H1 (cell line): ENCODE data around the gene SLC17A6. TPM values are rescaled to one million over a fixed set of nuclear protein-coding genes. Genes with fewer than 3 reads are reported as not detected.
A peak's percentile ranks its signal among the peaks of the same experiment; 100 is the strongest.

Experiments
- CTCF ChIA-PET: fragments of 300-600 bp; sonication (Branson Sonifier 250); formaldehyde crosslinking; loops from one replicate; lab custom pipeline; 2021; ENCODE audit not compliant: partially characterized antibody; lab: Charles Lee
- POLR2A ChIA-PET: fragments of 300-600 bp; sonication (Branson Sonifier 250); formaldehyde crosslinking; loops from one replicate; lab custom pipeline; 2021; ENCODE audit warnings: inconsistent platforms; ENCODE audit not compliant: partially characterized antibody; lab: Charles Lee
- DNase-seq, 2 experiments: peaks; one replicate each; pipeline versions ENCODE4 v3.0.0 to v3.0.0-alpha.2; 2010 to 2022; ENCODE audit warnings: low spot score in 2 of 2, low read depth in 1 of 2, mixed read lengths in 1 of 2
- FAIRE-seq: peaks from 2 replicates; lab custom pipeline; 2011; peaks lifted over from hg19 to GRCh38; lab: Jason Lieb, UNC
- H2AFZ ChIP-seq: 2 replicates; pipeline ENCODE4 v1.8.1; 2012; ENCODE audit warnings: low read length, inconsistent platforms
- H2AK5ac ChIP-seq: 2 replicates; pipeline ENCODE4 v1.6.1; 2013; ENCODE audit warnings: low read depth, low read length
- H2BK120ac ChIP-seq: replicated peaks from 2 replicates; pipeline ENCODE3; 2013; ENCODE audit warnings: low read depth, low read length, inconsistent platforms
- H2BK12ac ChIP-seq: 2 replicates; pipeline ENCODE4 v1.6.1; 2013; ENCODE audit warnings: low read depth, low read length
- H2BK15ac ChIP-seq: 2 replicates; pipeline ENCODE4 v1.6.1; 2013; ENCODE audit warnings: low read length
- H2BK20ac ChIP-seq: 2 replicates; pipeline ENCODE4 v1.6.1; 2013; ENCODE audit warnings: low read length
- H2BK5ac ChIP-seq: 2 replicates; pipeline ENCODE4 v1.6.1; 2013; ENCODE audit warnings: low read depth, low read length
- H3K14ac ChIP-seq: 2 replicates; pipeline ENCODE4 v1.6.1; 2013; ENCODE audit warnings: inconsistent platforms; ENCODE audit not compliant: insufficient read length
- H3K18ac ChIP-seq: 2 replicates; pipeline ENCODE4 v1.6.1; 2013; ENCODE audit warnings: low read length; ENCODE audit errors: extremely low read depth
- H3K23ac ChIP-seq: 2 replicates; pipeline ENCODE4 v1.6.1; 2013; ENCODE audit warnings: inconsistent platforms; ENCODE audit not compliant: insufficient read length
- H3K23me2 ChIP-seq: 2 replicates; pipeline ENCODE4 v1.6.1; 2013; ENCODE audit warnings: low read depth, low read length
- H3K27ac ChIP-seq: 2 replicates; pipeline ENCODE4 v1.6.1; 2011; ENCODE audit warnings: low read depth, low read length, inconsistent platforms
- H3K27me3 ChIP-seq, 4 experiments: replicated peaks in 1 of 4; 1 replicate in 1 of 4; 2 replicates in 3 of 4; pipeline versions ENCODE4 v1.6.1 to v1.8.1; 2011 to 2013; ENCODE audit warnings: low read length in 3 of 4, mild to moderate bottlenecking in 3 of 4, inconsistent platforms in 2 of 4, mixed read lengths in 2 of 4, moderate library complexity in 1 of 4; ENCODE audit not compliant: control insufficient read depth in 3 of 4, insufficient read depth in 3 of 4; ENCODE audit errors: extremely low read depth in 1 of 4
- H3K36me3 ChIP-seq, 4 experiments: 2 replicates each; pipeline versions ENCODE4 v1.6.1 to v1.8.1; 2011 to 2013; ENCODE audit warnings: mild to moderate bottlenecking in 4 of 4, low read length in 3 of 4, moderate library complexity in 2 of 4, control low read depth in 1 of 4, inconsistent platforms in 1 of 4; ENCODE audit not compliant: insufficient read depth in 4 of 4, control insufficient read depth in 2 of 4
- H3K4ac ChIP-seq: replicated peaks from 2 replicates; pipeline ENCODE3; 2013; ENCODE audit warnings: low read length, low read depth, mixed read lengths, inconsistent platforms; ENCODE audit not compliant: insufficient read length
- H3K4me1 ChIP-seq, 4 experiments: replicated peaks in 1 of 4; 1 replicate in 1 of 4; 2 replicates in 3 of 4; pipeline versions ENCODE4 v1.6.1 to v1.8.1; 2011 to 2013; ENCODE audit warnings: low read length in 3 of 4, inconsistent platforms in 2 of 4, mixed read lengths in 1 of 4; ENCODE audit not compliant: insufficient read depth in 4 of 4, control insufficient read depth in 3 of 4
- H3K4me2 ChIP-seq, 2 experiments: 2 replicates each; pipeline versions ENCODE4 v1.6.1 to v1.8.1; 2011 to 2013; ENCODE audit warnings: low read depth in 2 of 2, low read length in 2 of 2, control low read depth in 1 of 2, inconsistent platforms in 1 of 2, mild to moderate bottlenecking in 1 of 2; ENCODE audit not compliant: insufficient read depth in 1 of 2
- H3K4me3 ChIP-seq, 4 experiments: fragments of 200-600, 300-600 bp in 1 of 4; sonication (generic), shearing (Covaris generic), sonication (Bioruptor Twin) in 1 of 4; 2 replicates each; pipeline versions ENCODE4 v1.5.1 to v1.8.1; 2011 to 2016; ENCODE audit warnings: low read length in 4 of 4, low read depth in 3 of 4, control low read depth in 2 of 4, inconsistent platforms in 2 of 4, mild to moderate bottlenecking in 2 of 4, mixed read lengths in 1 of 4, moderate library complexity in 1 of 4; ENCODE audit not compliant: insufficient read depth in 2 of 4; ENCODE audit errors: extremely low read depth in 1 of 4
- H3K56ac ChIP-seq: replicated peaks from 2 replicates; pipeline ENCODE3; 2013; ENCODE audit warnings: low read depth, mild to moderate bottlenecking, mixed read lengths, low read length, inconsistent platforms; ENCODE audit not compliant: insufficient read length
- H3K79me1 ChIP-seq: 2 replicates; pipeline ENCODE4 v1.6.1; 2013; ENCODE audit warnings: low read depth, low read length, control low read depth
- H3K79me2 ChIP-seq, 2 experiments: 2 replicates each; pipeline versions ENCODE4 v1.6.1 to v1.8.1; 2012 to 2013; ENCODE audit warnings: low read length in 2 of 2, mild to moderate bottlenecking in 2 of 2, inconsistent platforms in 1 of 2; ENCODE audit not compliant: insufficient read depth in 2 of 2, control insufficient read depth in 1 of 2
- H3K9ac ChIP-seq, 4 experiments: replicated peaks in 1 of 4; 1 replicate in 1 of 4; 2 replicates in 3 of 4; pipeline versions ENCODE4 v1.6.1 to v1.8.1; 2011 to 2013; ENCODE audit warnings: low read depth in 3 of 4, low read length in 3 of 4, control low read depth in 2 of 4, mild to moderate bottlenecking in 2 of 4, moderate library complexity in 2 of 4, inconsistent platforms in 1 of 4; ENCODE audit errors: extremely low read depth in 1 of 4
- H3K9me3 ChIP-seq, 2 experiments: 2 replicates each; pipeline versions ENCODE4 v1.6.1 to v1.8.1; 2012 to 2013; ENCODE audit warnings: mild to moderate bottlenecking in 2 of 2, moderate library complexity in 2 of 2, control low read depth in 1 of 2, inconsistent platforms in 1 of 2, low read depth in 1 of 2, low read length in 1 of 2, mixed read lengths in 1 of 2; ENCODE audit not compliant: insufficient read depth in 2 of 2
- H4K20me1 ChIP-seq, 2 experiments: replicated peaks in 1 of 2; 2 replicates each; pipeline versions ENCODE3 to v1.8.1; 2011 to 2013; ENCODE audit warnings: inconsistent platforms in 2 of 2, low read length in 2 of 2, mild to moderate bottlenecking in 1 of 2; ENCODE audit not compliant: insufficient read depth in 2 of 2, control insufficient read depth in 1 of 2
- H4K5ac ChIP-seq: 2 replicates; pipeline ENCODE4 v1.6.1; 2013; ENCODE audit warnings: low read length, low read depth, mixed read lengths, inconsistent platforms; ENCODE audit not compliant: insufficient read length
- H4K8ac ChIP-seq: 2 replicates; pipeline ENCODE4 v1.8.0; 2013; ENCODE audit warnings: mild to moderate bottlenecking, moderate library complexity, low read length, inconsistent platforms; ENCODE audit not compliant: insufficient read depth; ENCODE audit errors: extremely low read depth
- H4K91ac ChIP-seq: replicated peaks from 2 replicates; pipeline ENCODE3; 2013; ENCODE audit warnings: low read length, mixed read lengths, inconsistent platforms; ENCODE audit not compliant: insufficient read length
- CTBP2 ChIP-seq: IDR thresholded peaks from 2 replicates; pipeline ENCODE4 v1.7.0; 2011; ENCODE audit warnings: borderline replicate concordance, mild to moderate bottlenecking, moderate library complexity, mixed read lengths, low read length; ENCODE audit not compliant: insufficient read depth, insufficient read length
- EZH2 ChIP-seq: fragments of 200-600 bp; sonication (generic); IDR thresholded peaks from 2 replicates; pipeline ENCODE4 v1.7.1; 2012; ENCODE audit warnings: low read depth, mild to moderate bottlenecking, moderate library complexity, low read length, inconsistent platforms; ENCODE audit not compliant: severe bottlenecking
- FOSL1 ChIP-seq: IDR thresholded peaks from 2 replicates; pipeline ENCODE4 v1.6.1; 2011; ENCODE audit warnings: mild to moderate bottlenecking, low read depth, low read length, moderate library complexity; ENCODE audit not compliant: insufficient read depth
- GTF2F1 ChIP-seq: IDR thresholded peaks from 2 replicates; pipeline ENCODE4 v1.6.1; 2012; ENCODE audit warnings: low read depth, low read length, improper control_type of control experiment, borderline replicate concordance
- KDM4A ChIP-seq: IDR thresholded peaks from one replicate; pipeline ENCODE4 v1.7.1; 2012; ENCODE audit warnings: low read depth, mild to moderate bottlenecking, moderate library complexity, low read length, inconsistent platforms; ENCODE audit not compliant: severe bottlenecking
- RBBP5 ChIP-seq: IDR thresholded peaks from 2 replicates; pipeline ENCODE4 v1.7.1; 2012; ENCODE audit warnings: low read depth, mild to moderate bottlenecking, inconsistent platforms, low read length, moderate library complexity, borderline replicate concordance
- SP1 ChIP-seq: IDR thresholded peaks from 2 replicates; pipeline ENCODE4 v1.6.1; 2011; ENCODE audit warnings: low read depth, low read length
- TAF1 ChIP-seq: IDR thresholded peaks from 2 replicates; pipeline ENCODE4 v1.6.1; 2011; ENCODE audit warnings: mild to moderate bottlenecking, low read depth, low read length
- TEAD4 ChIP-seq: IDR thresholded peaks from 2 replicates; pipeline ENCODE4 v1.6.1; 2012; ENCODE audit warnings: low read depth, low read length, inconsistent platforms, mixed read lengths
- WGBS, 2 experiments: shearing (Covaris generic) in 1 of 2; methylation state at CpG; one replicate each; pipeline versions ENCODE4 v1.1.6 to v1.1.7; 2013 to 2015; ENCODE audit warnings: low lambda C conversion rate in 2 of 2, mixed read lengths in 2 of 2, inconsistent platforms in 1 of 2, low coverage in 1 of 2, missing lambda C conversion rate in 1 of 2; ENCODE audit not compliant: insufficient replicate concordance in 2 of 2, insufficient coverage in 1 of 2, insufficient read length in 1 of 2; ENCODE audit errors: extremely low coverage in 1 of 2, missing lambda C conversion rate in 1 of 2; 5-methylcytosine and 5-hydroxymethylcytosine counted together
- polyA plus RNA-seq, 7 experiments: library from polyadenylated mRNA; depleted of rRNA in 3 of 7; stranded (reverse) in 5 of 7; unstranded in 2 of 7; fragments of >200 nt in 5 of 7; fragments of 200-250 nt in 2 of 7; gene quantifications; 1 replicate in 5 of 7; 2 replicates in 1 of 7; 4 replicates in 1 of 7; pipeline versions ENCODE4 v1.2.1 to v1.2.3, GENCODE V29; 2011 to 2013; ENCODE audit warnings: missing spikeins in 2 of 7, mixed read lengths in 2 of 7
- total RNA-seq: library from RNA; stranded (reverse); fragmentation: NEBNext Ultra II Directional; extraction: Animal tissue kit (Norgen Biotek cat#: 25700); gene quantifications from 2 replicates; pipeline ENCODE4 v1.2.1, GENCODE V29; 2021
- TF ChIP-seq, protein P1 (sequence below): IDR thresholded peaks from 2 replicates; pipeline ENCODE4 v1.6.1; 2012; ENCODE audit warnings: inconsistent platforms

SLC17A6 gene
- total and polyA plus RNA-seq, 2 of the 8 experiments (the other 6 are each of a cell fraction or from before 2014, with no cell fraction given), result 0.24 to 1.6 TPM

DNA sequence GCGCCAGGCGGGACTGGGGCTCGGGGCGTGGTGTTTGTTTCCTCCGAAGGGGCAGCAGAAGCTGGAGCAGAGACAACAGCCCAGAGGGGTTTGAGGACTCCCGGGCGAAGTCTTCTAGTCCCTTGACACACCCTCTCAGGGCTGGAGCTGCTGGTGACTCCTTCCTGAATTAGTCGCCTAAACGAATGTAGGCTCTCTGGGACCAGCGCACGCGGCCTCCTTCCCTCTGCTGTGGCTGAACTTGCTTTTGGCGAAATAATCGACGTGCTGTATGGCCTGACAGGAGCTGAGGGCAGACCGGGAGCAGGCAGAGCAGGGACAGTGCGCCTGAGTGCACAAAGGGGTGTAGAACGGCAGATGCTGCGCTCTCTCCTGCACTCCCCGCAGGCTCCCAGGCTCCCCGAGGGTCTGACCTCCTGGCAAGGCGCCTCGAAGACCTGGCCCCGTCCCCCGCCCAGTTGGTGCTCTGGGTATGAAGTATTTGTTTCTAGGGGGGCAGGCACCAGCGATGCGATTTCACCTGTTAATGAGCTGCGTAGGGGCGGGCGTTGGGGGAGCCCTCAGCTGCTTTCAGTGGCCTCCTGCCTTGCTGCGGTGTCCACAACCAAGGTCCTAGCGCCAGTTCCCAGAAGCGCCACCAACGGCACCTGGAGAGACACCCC lies 5.3 kb downstream of the SLC17A6 start:
- Histone ChIP-seq H3K18ac (peak overlapping the region; percentile 88), H3K79me2 (no peaks in the 10 kb centered on the region), H3K9me3 (no peaks in the 10 kb centered on the region), H2BK120ac (no peak overlapping the region), H3K4ac (no peak overlapping the region), H3K4me3 (peak overlapping the region; percentile 36 to 61 (median 44)), H3K23me2 (peaks cover 25% of the 10 kb centered on the region), H2AFZ (peak overlapping the region; percentile 72; the same call in 1 of the 2 replicates), H3K27me3 (peaks cover 8 to 50% (median 31%) of the 10 kb centered on the region in 4 experiments; a peak in 6 of 7 replicates), H3K27ac (no peak overlapping the region), H4K8ac (no peak overlapping the region), H3K14ac (no peak overlapping the region), H2AK5ac (no peak overlapping the region), H2BK15ac (peak overlapping the region; percentile 20; the same call in 1 of the 2 replicates), H4K91ac (no peak overlapping the region), H3K56ac (no peak overlapping the region), H2BK5ac (peak overlapping the region; percentile 79; the same call in 1 of the 2 replicates), H3K9ac (no peak overlapping the region; a peak in 1 of 7 replicates), H2BK20ac (no peak overlapping the region), H3K4me1 (peaks cover 15 to 24% (median 19%) of the 10 kb centered on the region in 4 experiments), H3K79me1 (no peaks in the 10 kb centered on the region), H3K23ac (no peak overlapping the region), H4K5ac (no peak overlapping the region), H3K36me3 (no peaks in the 10 kb centered on the region), H3K4me2 (peak overlapping the region; percentile 77 to 97), H4K20me1 (no peaks in the 10 kb centered on the region), H2BK12ac (peak overlapping the region; percentile 53; the same call in 1 of the 2 replicates)
- peak in 1 of 2 experiments; percentile 77 for DNase-seq
- FAIRE-seq, result no peak
- ChIA-PET POLR2A (interaction anchor here (1.0 to 1.2 kb wide), 3 partner anchors 89 to 297 kb away, joined by 3 to 7 read pairs (median 4); partner anchors contain the start of gene FANCF), CTCF (interaction anchor here (0.9 to 1.5 kb wide), 3 partner anchors 71 to 197 kb away, joined by 3 to 6 read pairs (median 4); no protein-coding TSS in a partner anchor)
- WGBS, 2 experiments, result 3% methylated on average over 34 of the region's 34 CpGs; no CpG with 5 or more reads in 1 of the 2 experiments
- TF ChIP-seq FOSL1 (0 out of 2 replicates have a peak, but pooled peaks have one; percentile 77), GTF2F1 (no peak), TEAD4 (no peak), RBBP5 (peak; percentile 88), CTBP2 (peak; percentile 71), KDM4A (peak; percentile 92), TAF1 (no peak), EZH2 (peak; percentile 59), SP1 (no peak)
- TF ChIP-seq, protein P1, sequence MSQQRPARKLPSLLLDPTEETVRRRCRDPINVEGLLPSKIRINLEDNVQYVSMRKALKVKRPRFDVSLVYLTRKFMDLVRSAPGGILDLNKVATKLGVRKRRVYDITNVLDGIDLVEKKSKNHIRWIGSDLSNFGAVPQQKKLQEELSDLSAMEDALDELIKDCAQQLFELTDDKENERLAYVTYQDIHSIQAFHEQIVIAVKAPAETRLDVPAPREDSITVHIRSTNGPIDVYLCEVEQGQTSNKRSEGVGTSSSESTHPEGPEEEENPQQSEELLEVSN, result peak; percentile 70
